GM19043 (cell line): ENCODE data around the gene SCRN2.

ENCODE experiments used
- ATAC-seq: cut with Tn5 transposase; IDR thresholded peaks from one replicate; pipeline ENCODE4 v1.9.1; 2021; ENCODE audit warnings: low read depth; ENCODE audit not compliant: unreplicated experiment

The SCRN2 gene

GRCh38 chr17:47808036-47808829, 32.8 kb downstream of the SCRN2 start:
- ATAC-seq: no peak

GRCh38 chr17:47807421-47807820, 33.7 kb downstream of the SCRN2 start:
- ATAC-seq: no peak

DNA sequence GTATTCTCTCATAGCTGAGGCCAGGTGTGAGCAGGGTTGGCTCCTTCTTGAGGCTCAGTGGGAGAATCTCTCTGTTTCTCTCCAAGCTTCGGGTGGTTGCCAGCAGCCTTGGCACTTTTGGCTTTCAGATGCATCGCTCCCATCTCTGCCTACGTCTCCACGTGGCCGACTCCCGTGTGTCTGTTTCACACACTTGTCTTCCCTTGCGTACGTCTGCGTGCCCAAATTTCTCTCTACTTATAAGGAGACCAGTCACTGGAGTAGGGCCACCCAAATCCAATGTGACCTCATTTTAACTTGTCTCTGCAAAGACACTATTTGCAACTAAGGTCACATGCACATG, 34.2 kb downstream of the SCRN2 start:
- no peak for ATAC-seq

- ATAC-seq: no peak
These were observed 34.8 kb downstream of the SCRN2 start for GRCh38 chr17:47806026-47806912.

GRCh38 chr17:47804461-47804860, 36.6 kb downstream of the SCRN2 start:
- no peak for ATAC-seq

GRCh38 chr17:47803751-47804150, 37.3 kb downstream of the SCRN2 start:
- no peak for ATAC-seq

DNA sequence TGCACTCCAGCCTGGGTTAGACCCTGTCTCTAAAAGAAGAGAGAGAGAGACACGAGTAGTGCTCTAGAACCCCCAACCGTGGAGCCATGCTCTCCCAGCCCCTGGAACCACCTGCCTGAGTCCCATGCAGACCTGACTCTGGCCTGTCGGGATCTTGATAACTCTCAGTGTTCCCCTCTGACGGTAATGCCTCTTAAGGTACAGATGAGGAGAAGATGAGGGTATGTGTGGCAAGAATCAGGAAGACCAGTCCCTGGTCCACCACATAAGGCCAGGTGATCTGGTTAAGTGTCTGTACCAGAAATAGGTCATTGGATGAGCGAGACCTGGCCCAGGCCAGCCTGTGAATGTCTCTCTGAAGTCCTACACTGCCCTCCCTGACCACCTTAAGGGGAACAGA, 37.9 kb downstream of the SCRN2 start:
- ATAC-seq: no peak

DNA sequence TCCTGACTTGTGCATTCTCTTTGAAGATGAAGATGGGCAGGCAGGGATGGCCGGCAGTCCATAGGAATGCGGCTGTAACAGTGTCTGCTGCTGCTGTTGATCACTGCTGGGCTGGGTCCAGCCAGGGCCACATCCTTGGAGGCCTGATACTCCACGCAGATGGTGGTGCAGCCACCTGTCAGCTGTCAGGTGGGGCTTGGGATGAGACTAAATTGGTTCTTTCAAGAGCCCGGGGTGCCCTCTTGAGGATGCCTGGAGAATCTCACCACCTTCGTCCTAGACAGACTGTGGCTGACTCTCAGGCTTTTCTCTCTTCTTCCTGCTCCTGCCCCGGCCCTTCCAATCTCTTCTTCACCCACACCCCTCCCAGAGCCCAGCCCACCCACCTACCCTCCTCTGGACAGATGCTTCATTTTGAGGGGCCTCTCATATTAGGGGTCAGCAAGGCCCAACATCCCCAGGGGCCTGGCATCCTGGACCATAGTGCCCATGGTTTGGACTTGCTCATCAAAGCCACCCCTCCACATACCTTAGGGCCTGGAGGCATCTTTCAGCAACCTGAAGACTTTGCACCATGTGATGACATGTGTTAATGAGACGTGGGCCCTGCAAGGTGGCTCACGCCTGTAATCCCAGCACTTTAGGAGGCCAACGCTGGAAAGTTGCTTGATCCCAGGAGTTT, 38.6 kb downstream of the SCRN2 start:
- no peak for ATAC-seq

DNA sequence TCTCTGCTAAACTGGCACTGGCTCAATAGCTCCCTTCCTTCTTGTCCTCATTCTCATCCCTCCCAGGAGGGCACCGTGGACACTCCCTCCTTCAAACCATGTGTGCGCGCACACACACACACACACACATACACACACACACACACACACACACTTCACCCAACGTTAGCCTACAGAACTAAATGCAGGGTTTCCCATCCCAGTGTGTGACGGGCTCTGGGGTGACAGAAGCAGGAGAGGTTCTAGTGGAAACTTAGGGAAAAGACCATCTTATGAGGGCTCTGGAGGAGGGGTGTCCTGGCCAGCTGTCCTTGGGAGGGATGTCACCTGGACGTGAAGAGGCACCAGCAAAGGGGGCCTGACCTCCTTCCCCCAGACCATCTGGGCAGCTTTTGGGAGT, 39.2 kb downstream of the SCRN2 start:
- ATAC-seq: no peak

DNA sequence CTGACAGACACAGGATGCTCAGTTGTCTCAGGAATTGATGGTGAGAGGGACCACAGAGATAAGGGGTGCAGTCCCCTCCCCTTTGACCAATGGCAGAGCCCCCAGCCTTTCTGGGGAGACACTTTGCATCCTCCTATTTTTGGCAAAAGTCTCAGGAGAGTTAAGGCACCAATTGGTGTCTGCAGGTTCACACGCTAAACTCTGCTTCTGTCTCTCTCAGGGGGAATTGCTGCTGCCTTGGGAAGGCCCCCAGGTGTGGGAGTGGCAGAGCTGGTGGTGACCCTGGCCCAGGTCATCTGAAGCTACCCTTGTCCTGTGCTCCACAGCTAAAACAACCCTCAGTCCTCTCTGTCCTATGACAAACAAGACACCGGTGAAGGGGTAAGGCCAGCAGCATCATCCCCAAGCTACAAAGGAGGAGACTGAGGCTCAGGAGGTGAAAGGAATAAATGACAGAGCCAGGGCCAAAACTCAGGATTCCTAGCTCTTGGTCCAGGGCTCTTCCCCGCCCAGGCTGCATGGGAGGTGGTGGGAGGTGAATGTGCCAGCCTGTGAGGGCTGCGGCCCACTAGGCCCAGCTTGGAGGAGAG, 39.8 kb downstream of the SCRN2 start:
- no peak for ATAC-seq

DNA sequence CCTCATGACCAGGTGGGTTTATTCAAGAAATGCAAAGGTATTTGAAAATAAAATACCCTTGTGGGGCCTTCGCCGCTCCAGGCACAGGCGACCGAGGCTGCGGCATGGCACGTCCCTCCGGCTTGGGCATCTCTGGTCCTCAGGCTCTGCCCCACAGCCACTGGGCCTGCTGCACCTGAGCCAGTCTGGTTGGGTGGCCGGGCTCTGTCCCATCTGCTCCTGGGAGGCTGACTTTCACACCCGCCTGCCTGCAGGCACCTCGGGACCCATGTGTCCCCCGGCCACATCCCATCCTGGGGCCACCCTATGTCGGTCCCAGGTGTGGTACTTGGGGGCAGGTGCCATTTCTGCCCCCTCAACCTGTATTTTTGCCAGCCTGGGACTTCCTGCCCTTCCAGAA, 40.4 kb downstream of the SCRN2 start:
- no peak for ATAC-seq

- ATAC-seq: no peak
These were observed 43.3 kb downstream of the SCRN2 start for GRCh38 chr17:47797797-47798196.

- no peak for ATAC-seq
These were observed 48.1 kb downstream of the SCRN2 start for GRCh38 chr17:47792979-47793378.

- no peak for ATAC-seq
These were observed 48.6 kb downstream of the SCRN2 start for GRCh38 chr17:47792457-47792856.

DNA sequence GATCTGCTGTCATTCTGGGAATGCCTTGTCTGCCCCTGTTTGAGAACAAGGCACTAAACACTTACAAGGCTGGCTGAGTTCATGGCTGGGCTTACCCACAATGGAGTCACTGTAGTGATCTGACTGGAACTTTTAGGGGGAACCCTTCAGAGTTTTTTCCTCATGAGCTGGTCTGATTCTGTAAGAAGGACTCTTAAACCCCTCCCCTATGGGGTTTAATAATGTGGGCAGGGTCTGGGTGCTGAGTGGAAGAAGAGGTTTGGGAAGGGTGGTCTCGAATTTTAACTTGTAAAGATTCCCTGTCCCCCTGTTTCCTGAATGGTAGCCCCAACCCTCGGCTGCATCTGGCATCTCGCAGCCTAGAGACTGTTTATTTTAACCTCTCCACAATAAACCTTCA, 50.0 kb downstream of the SCRN2 start:
- ATAC-seq: no peak

GRCh38 chr17:47789611-47790561, 51.2 kb downstream of the SCRN2 start:
- ATAC-seq: no peak
